ENCODE measurements around the gene USF3. TPM values are rescaled to one million over a fixed set of nuclear protein-coding genes. Genes with fewer than 3 reads are reported as not detected.

USF3 gene
- total RNA-seq, 2 donors from 2014 or later: 15.5 to 17.6 TPM

DNA sequence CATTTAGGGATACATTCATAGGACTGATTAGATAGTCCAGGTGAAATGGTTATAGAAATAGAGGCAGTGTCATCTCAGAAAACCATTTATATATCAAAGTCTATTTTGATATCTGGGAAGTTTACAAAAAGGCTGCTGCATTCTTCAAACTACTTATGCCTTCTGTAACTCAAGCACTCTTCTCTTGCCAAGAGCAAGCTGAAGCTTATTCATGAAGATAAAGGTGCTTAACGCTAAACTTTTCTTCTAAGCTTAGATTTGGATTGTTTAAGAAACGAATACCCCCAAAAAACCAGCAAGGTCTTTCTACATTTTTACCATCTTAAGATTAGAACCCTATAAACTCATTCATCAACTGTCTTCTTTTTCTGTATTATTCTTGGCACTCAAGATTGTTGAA lies 23.3 kb upstream of the USF3 start:
- DNase-seq: no peak
- Histone ChIP-seq H3K36me3 (ENCODE audit: control insufficient read depth, insufficient read depth, low read length) (peaks cover 61% of the 10 kb centered on the region), H3K9ac (ENCODE audit: extremely low read depth, low read length, poor library complexity, severe bottlenecking) (no peak overlapping the region), H3K4me3 (ENCODE audit: low read length) (no peak overlapping the region), H3K9me3 (ENCODE audit: control insufficient read depth, low read length) (no peaks in the 10 kb centered on the region), H3K27me3 (ENCODE audit: control insufficient read depth, insufficient read depth, low read length, poor library complexity, severe bottlenecking) (no peaks in the 10 kb centered on the region), H3K4me1 (ENCODE audit: control insufficient read depth, insufficient read depth, low read length) (no peaks in the 10 kb centered on the region), H3K27ac (ENCODE audit: low read depth, low read length) (no peak overlapping the region)
- Mint-ChIP-seq H3K4me1 (peaks cover under 1% of the 10 kb centered on the region), H3K27me3 (ENCODE audit: insufficient read depth) (no peaks in the 10 kb centered on the region), H3K4me3 (no peak overlapping the region), H3K9me3 (no peaks in the 10 kb centered on the region), H3K36me3 (ENCODE audit: low read depth) (peaks cover 48% of the 10 kb centered on the region), H3K27ac (no peak overlapping the region)
- WGBS, 2 experiments (ENCODE audit: insufficient coverage in 1 of 2, insufficient read length in 1 of 2): 91 to 92% methylated on average over 2 of the region's 2 CpGs
- TF ChIP-seq, protein P1, sequence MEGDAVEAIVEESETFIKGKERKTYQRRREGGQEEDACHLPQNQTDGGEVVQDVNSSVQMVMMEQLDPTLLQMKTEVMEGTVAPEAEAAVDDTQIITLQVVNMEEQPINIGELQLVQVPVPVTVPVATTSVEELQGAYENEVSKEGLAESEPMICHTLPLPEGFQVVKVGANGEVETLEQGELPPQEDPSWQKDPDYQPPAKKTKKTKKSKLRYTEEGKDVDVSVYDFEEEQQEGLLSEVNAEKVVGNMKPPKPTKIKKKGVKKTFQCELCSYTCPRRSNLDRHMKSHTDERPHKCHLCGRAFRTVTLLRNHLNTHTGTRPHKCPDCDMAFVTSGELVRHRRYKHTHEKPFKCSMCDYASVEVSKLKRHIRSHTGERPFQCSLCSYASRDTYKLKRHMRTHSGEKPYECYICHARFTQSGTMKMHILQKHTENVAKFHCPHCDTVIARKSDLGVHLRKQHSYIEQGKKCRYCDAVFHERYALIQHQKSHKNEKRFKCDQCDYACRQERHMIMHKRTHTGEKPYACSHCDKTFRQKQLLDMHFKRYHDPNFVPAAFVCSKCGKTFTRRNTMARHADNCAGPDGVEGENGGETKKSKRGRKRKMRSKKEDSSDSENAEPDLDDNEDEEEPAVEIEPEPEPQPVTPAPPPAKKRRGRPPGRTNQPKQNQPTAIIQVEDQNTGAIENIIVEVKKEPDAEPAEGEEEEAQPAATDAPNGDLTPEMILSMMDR (conservative IDR thresholded peaks at IDR 0.05): no peak

DNA sequence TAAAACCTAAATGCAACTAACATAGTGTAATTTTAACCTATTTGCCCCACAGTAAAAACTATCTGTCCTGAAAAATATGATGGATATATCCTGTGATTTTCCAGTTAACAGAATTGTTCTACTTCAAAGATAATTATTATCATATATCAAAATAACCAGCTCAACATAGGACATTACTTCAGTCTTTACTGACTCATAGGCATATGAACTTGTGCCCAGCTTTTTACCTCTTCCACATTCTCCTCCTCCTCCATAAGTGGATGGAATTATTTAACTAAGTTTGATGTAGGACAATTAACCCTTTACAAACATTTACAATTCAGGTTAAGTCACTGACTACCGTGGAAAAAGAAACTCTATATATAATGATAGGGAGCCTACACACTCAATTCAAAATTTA lies 22.9 kb upstream of the USF3 start:
- Histone ChIP-seq H3K27me3 (ENCODE audit: control insufficient read depth, insufficient read depth, low read length, poor library complexity, severe bottlenecking) (no peaks in the 10 kb centered on the region), H3K4me3 (ENCODE audit: low read length) (no peak overlapping the region), H3K4me1 (ENCODE audit: control insufficient read depth, insufficient read depth, low read length) (no peaks in the 10 kb centered on the region), H3K9ac (ENCODE audit: extremely low read depth, low read length, poor library complexity, severe bottlenecking) (no peak overlapping the region), H3K9me3 (ENCODE audit: control insufficient read depth, low read length) (no peaks in the 10 kb centered on the region), H3K27ac (ENCODE audit: low read depth, low read length) (no peak overlapping the region), H3K36me3 (ENCODE audit: control insufficient read depth, insufficient read depth, low read length) (peaks cover 60% of the 10 kb centered on the region)
- DNase-seq: no peak
- Mint-ChIP-seq H3K27ac (no peak overlapping the region), H3K36me3 (ENCODE audit: low read depth) (peaks cover 46% of the 10 kb centered on the region), H3K9me3 (no peaks in the 10 kb centered on the region), H3K4me1 (no peaks in the 10 kb centered on the region), H3K4me3 (no peak overlapping the region), H3K27me3 (ENCODE audit: insufficient read depth) (no peaks in the 10 kb centered on the region)
- 100% methylated on average over 1 of the region's 1 CpG; no CpG with 5 or more reads in 1 of the 2 experiments for WGBS, 2 experiments (ENCODE audit: insufficient coverage in 1 of 2, insufficient read length in 1 of 2)
- TF ChIP-seq, protein P1 (conservative IDR thresholded peaks at IDR 0.05): no peak

DNA sequence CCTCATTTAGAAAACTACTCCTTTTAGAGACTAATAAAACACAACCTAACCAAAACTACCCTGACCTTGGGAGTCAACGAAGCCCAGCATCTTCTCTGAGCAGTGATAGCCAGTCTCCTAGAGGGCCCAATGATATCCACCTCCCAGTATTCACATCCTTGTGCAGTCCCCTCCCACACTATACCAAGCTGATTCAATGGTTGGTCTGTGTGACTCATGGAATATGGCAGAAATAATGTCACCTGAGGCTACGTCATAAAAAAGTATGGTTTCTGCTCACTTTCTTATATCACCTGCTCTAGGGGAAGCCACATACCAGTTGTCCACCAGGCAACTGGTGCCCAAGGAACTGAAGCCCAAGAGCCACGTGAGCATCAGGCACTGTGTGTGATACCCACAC lies 21.4 kb upstream of the USF3 start:
- no peak overlapping the region for H3K9ac ChIP-seq (ENCODE audit: extremely low read depth, low read length, poor library complexity, severe bottlenecking)
- Mint-ChIP-seq H3K27me3 (ENCODE audit: insufficient read depth) (no peaks in the 10 kb centered on the region), H3K27ac (no peak overlapping the region), H3K9me3 (no peaks in the 10 kb centered on the region), H3K36me3 (ENCODE audit: low read depth) (peaks cover 45% of the 10 kb centered on the region), H3K4me3 (no peak overlapping the region), H3K4me1 (no peaks in the 10 kb centered on the region)
- no peak for DNase-seq
- H3K27ac ChIP-seq (ENCODE audit: low read depth, low read length): no peak overlapping the region
- WGBS, 2 experiments (ENCODE audit: insufficient coverage in 1 of 2, insufficient read length in 1 of 2): 91 to 100% methylated on average over 2 to 3 of the region's 3 CpGs
- no peaks in the 10 kb centered on the region for H3K27me3 ChIP-seq (ENCODE audit: control insufficient read depth, insufficient read depth, low read length, poor library complexity, severe bottlenecking)
- TF ChIP-seq, protein P1 (conservative IDR thresholded peaks at IDR 0.05): no peak
- no peak overlapping the region for H3K4me3 ChIP-seq (ENCODE audit: low read length)
- no peaks in the 10 kb centered on the region for H3K9me3 ChIP-seq (ENCODE audit: control insufficient read depth, low read length)
- no peaks in the 10 kb centered on the region for H3K4me1 ChIP-seq (ENCODE audit: control insufficient read depth, insufficient read depth, low read length)
- peaks cover 47% of the 10 kb centered on the region for H3K36me3 ChIP-seq (ENCODE audit: control insufficient read depth, insufficient read depth, low read length)

All from endodermal cell (in vitro differentiated cells).